H1 (cell line): Measurements from ENCODE around the gene AHRR. TPM values are rescaled to one million over a fixed set of nuclear protein-coding genes. Genes with fewer than 3 reads are reported as not detected.

Experiments
- CTCF ChIA-PET: fragments of 300-600 bp; sonication (Branson Sonifier 250); formaldehyde crosslinking; loops from one replicate; lab custom pipeline; 2021; ENCODE audit not compliant: partially characterized antibody; lab: Charles Lee
- POLR2A ChIA-PET: fragments of 300-600 bp; sonication (Branson Sonifier 250); formaldehyde crosslinking; loops from one replicate; lab custom pipeline; 2021; ENCODE audit warnings: inconsistent platforms; ENCODE audit not compliant: partially characterized antibody; lab: Charles Lee
- DNase-seq, 2 experiments: peaks; one replicate each; pipeline versions ENCODE4 v3.0.0 to v3.0.0-alpha.2; 2010 to 2022; ENCODE audit warnings: low spot score in 2 of 2, low read depth in 1 of 2, mixed read lengths in 1 of 2
- FAIRE-seq: peaks from 2 replicates; lab custom pipeline; 2011; peaks lifted over from hg19 to GRCh38; lab: Jason Lieb, UNC
- H2AFZ ChIP-seq: 2 replicates; pipeline ENCODE4 v1.8.1; 2012; ENCODE audit warnings: low read length, inconsistent platforms
- H2AK5ac ChIP-seq: 2 replicates; pipeline ENCODE4 v1.6.1; 2013; ENCODE audit warnings: low read depth, low read length
- H2BK120ac ChIP-seq: replicated peaks from 2 replicates; pipeline ENCODE3; 2013; ENCODE audit warnings: low read depth, low read length, inconsistent platforms
- H2BK12ac ChIP-seq: 2 replicates; pipeline ENCODE4 v1.6.1; 2013; ENCODE audit warnings: low read depth, low read length
- H2BK15ac ChIP-seq: 2 replicates; pipeline ENCODE4 v1.6.1; 2013; ENCODE audit warnings: low read length
- H2BK20ac ChIP-seq: 2 replicates; pipeline ENCODE4 v1.6.1; 2013; ENCODE audit warnings: low read length
- H2BK5ac ChIP-seq: 2 replicates; pipeline ENCODE4 v1.6.1; 2013; ENCODE audit warnings: low read depth, low read length
- H3K14ac ChIP-seq: 2 replicates; pipeline ENCODE4 v1.6.1; 2013; ENCODE audit warnings: inconsistent platforms; ENCODE audit not compliant: insufficient read length
- H3K18ac ChIP-seq: 2 replicates; pipeline ENCODE4 v1.6.1; 2013; ENCODE audit warnings: low read length; ENCODE audit errors: extremely low read depth
- H3K23ac ChIP-seq: 2 replicates; pipeline ENCODE4 v1.6.1; 2013; ENCODE audit warnings: inconsistent platforms; ENCODE audit not compliant: insufficient read length
- H3K23me2 ChIP-seq: 2 replicates; pipeline ENCODE4 v1.6.1; 2013; ENCODE audit warnings: low read depth, low read length
- H3K27ac ChIP-seq: 2 replicates; pipeline ENCODE4 v1.6.1; 2011; ENCODE audit warnings: low read depth, low read length, inconsistent platforms
- H3K27me3 ChIP-seq, 4 experiments: replicated peaks in 1 of 4; 1 replicate in 1 of 4; 2 replicates in 3 of 4; pipeline versions ENCODE4 v1.6.1 to v1.8.1; 2011 to 2013; ENCODE audit warnings: low read length in 3 of 4, mild to moderate bottlenecking in 3 of 4, inconsistent platforms in 2 of 4, mixed read lengths in 2 of 4, moderate library complexity in 1 of 4; ENCODE audit not compliant: control insufficient read depth in 3 of 4, insufficient read depth in 3 of 4; ENCODE audit errors: extremely low read depth in 1 of 4
- H3K36me3 ChIP-seq, 4 experiments: 2 replicates each; pipeline versions ENCODE4 v1.6.1 to v1.8.1; 2011 to 2013; ENCODE audit warnings: mild to moderate bottlenecking in 4 of 4, low read length in 3 of 4, moderate library complexity in 2 of 4, control low read depth in 1 of 4, inconsistent platforms in 1 of 4; ENCODE audit not compliant: insufficient read depth in 4 of 4, control insufficient read depth in 2 of 4
- H3K4ac ChIP-seq: replicated peaks from 2 replicates; pipeline ENCODE3; 2013; ENCODE audit warnings: low read length, low read depth, mixed read lengths, inconsistent platforms; ENCODE audit not compliant: insufficient read length
- H3K4me1 ChIP-seq, 4 experiments: replicated peaks in 1 of 4; 1 replicate in 1 of 4; 2 replicates in 3 of 4; pipeline versions ENCODE4 v1.6.1 to v1.8.1; 2011 to 2013; ENCODE audit warnings: low read length in 3 of 4, inconsistent platforms in 2 of 4, mixed read lengths in 1 of 4; ENCODE audit not compliant: insufficient read depth in 4 of 4, control insufficient read depth in 3 of 4
- H3K4me2 ChIP-seq, 2 experiments: 2 replicates each; pipeline versions ENCODE4 v1.6.1 to v1.8.1; 2011 to 2013; ENCODE audit warnings: low read depth in 2 of 2, low read length in 2 of 2, control low read depth in 1 of 2, inconsistent platforms in 1 of 2, mild to moderate bottlenecking in 1 of 2; ENCODE audit not compliant: insufficient read depth in 1 of 2
- H3K4me3 ChIP-seq, 4 experiments: fragments of 200-600, 300-600 bp in 1 of 4; sonication (generic), shearing (Covaris generic), sonication (Bioruptor Twin) in 1 of 4; 2 replicates each; pipeline versions ENCODE4 v1.5.1 to v1.8.1; 2011 to 2016; ENCODE audit warnings: low read length in 4 of 4, low read depth in 3 of 4, control low read depth in 2 of 4, inconsistent platforms in 2 of 4, mild to moderate bottlenecking in 2 of 4, mixed read lengths in 1 of 4, moderate library complexity in 1 of 4; ENCODE audit not compliant: insufficient read depth in 2 of 4; ENCODE audit errors: extremely low read depth in 1 of 4
- H3K56ac ChIP-seq: replicated peaks from 2 replicates; pipeline ENCODE3; 2013; ENCODE audit warnings: low read depth, mild to moderate bottlenecking, mixed read lengths, low read length, inconsistent platforms; ENCODE audit not compliant: insufficient read length
- H3K79me1 ChIP-seq: 2 replicates; pipeline ENCODE4 v1.6.1; 2013; ENCODE audit warnings: low read depth, low read length, control low read depth
- H3K79me2 ChIP-seq, 2 experiments: 2 replicates each; pipeline versions ENCODE4 v1.6.1 to v1.8.1; 2012 to 2013; ENCODE audit warnings: low read length in 2 of 2, mild to moderate bottlenecking in 2 of 2, inconsistent platforms in 1 of 2; ENCODE audit not compliant: insufficient read depth in 2 of 2, control insufficient read depth in 1 of 2
- H3K9ac ChIP-seq, 4 experiments: replicated peaks in 1 of 4; 1 replicate in 1 of 4; 2 replicates in 3 of 4; pipeline versions ENCODE4 v1.6.1 to v1.8.1; 2011 to 2013; ENCODE audit warnings: low read depth in 3 of 4, low read length in 3 of 4, control low read depth in 2 of 4, mild to moderate bottlenecking in 2 of 4, moderate library complexity in 2 of 4, inconsistent platforms in 1 of 4; ENCODE audit errors: extremely low read depth in 1 of 4
- H3K9me3 ChIP-seq, 2 experiments: 2 replicates each; pipeline versions ENCODE4 v1.6.1 to v1.8.1; 2012 to 2013; ENCODE audit warnings: mild to moderate bottlenecking in 2 of 2, moderate library complexity in 2 of 2, control low read depth in 1 of 2, inconsistent platforms in 1 of 2, low read depth in 1 of 2, low read length in 1 of 2, mixed read lengths in 1 of 2; ENCODE audit not compliant: insufficient read depth in 2 of 2
- H4K20me1 ChIP-seq, 2 experiments: replicated peaks in 1 of 2; 2 replicates each; pipeline versions ENCODE3 to v1.8.1; 2011 to 2013; ENCODE audit warnings: inconsistent platforms in 2 of 2, low read length in 2 of 2, mild to moderate bottlenecking in 1 of 2; ENCODE audit not compliant: insufficient read depth in 2 of 2, control insufficient read depth in 1 of 2
- H4K5ac ChIP-seq: 2 replicates; pipeline ENCODE4 v1.6.1; 2013; ENCODE audit warnings: low read length, low read depth, mixed read lengths, inconsistent platforms; ENCODE audit not compliant: insufficient read length
- H4K8ac ChIP-seq: 2 replicates; pipeline ENCODE4 v1.8.0; 2013; ENCODE audit warnings: mild to moderate bottlenecking, moderate library complexity, low read length, inconsistent platforms; ENCODE audit not compliant: insufficient read depth; ENCODE audit errors: extremely low read depth
- H4K91ac ChIP-seq: replicated peaks from 2 replicates; pipeline ENCODE3; 2013; ENCODE audit warnings: low read length, mixed read lengths, inconsistent platforms; ENCODE audit not compliant: insufficient read length
- EGR1 ChIP-seq: IDR thresholded peaks from 2 replicates; pipeline ENCODE4 v1.6.1; 2011; ENCODE audit warnings: low read depth, low read length, borderline replicate concordance
- FOSL1 ChIP-seq: IDR thresholded peaks from 2 replicates; pipeline ENCODE4 v1.6.1; 2011; ENCODE audit warnings: mild to moderate bottlenecking, low read depth, low read length, moderate library complexity; ENCODE audit not compliant: insufficient read depth
- JUN ChIP-seq: IDR thresholded peaks from 2 replicates; pipeline ENCODE4 v1.6.1; 2011; ENCODE audit warnings: low read depth, mild to moderate bottlenecking, improper control_type of control experiment, low read length
- KDM1A ChIP-seq: fragments of 200-600, 300-600 bp; sonication (generic); IDR thresholded peaks from 2 replicates; pipeline ENCODE4 v1.7.1; 2016; ENCODE audit warnings: mild to moderate bottlenecking, low read length, borderline replicate concordance
- NRF1 ChIP-seq: IDR thresholded peaks from 2 replicates; pipeline ENCODE4 v1.6.1; 2011; ENCODE audit warnings: mild to moderate bottlenecking, low read depth, low read length, improper control_type of control experiment
- PHF8 ChIP-seq: fragments of 200-600 bp; sonication (generic); conservative IDR thresholded peaks from 2 replicates; pipeline ENCODE4 v1.7.1; 2012; ENCODE audit warnings: low read depth, mild to moderate bottlenecking, inconsistent platforms, low read length, moderate library complexity
- RNF2 ChIP-seq: fragments of 200-900, 300-1000 bp; sonication (generic); IDR thresholded peaks from 2 replicates; pipeline ENCODE4 v1.7.1; 2016; ENCODE audit warnings: borderline replicate concordance, low read depth, mild to moderate bottlenecking, antibody characterized with exemption, low read length; ENCODE audit not compliant: poor library complexity, severe bottlenecking; ENCODE audit errors: missing control alignments
- SP2 ChIP-seq: IDR thresholded peaks from 2 replicates; pipeline ENCODE4 v1.6.1; 2012; ENCODE audit warnings: mild to moderate bottlenecking, low read length, inconsistent platforms
- TCF12 ChIP-seq: IDR thresholded peaks from 2 replicates; pipeline ENCODE4 v1.6.1; 2011; ENCODE audit warnings: low read depth, mild to moderate bottlenecking, low read length
- WGBS, 2 experiments: shearing (Covaris generic) in 1 of 2; methylation state at CpG; one replicate each; pipeline versions ENCODE4 v1.1.6 to v1.1.7; 2013 to 2015; ENCODE audit warnings: low lambda C conversion rate in 2 of 2, mixed read lengths in 2 of 2, inconsistent platforms in 1 of 2, low coverage in 1 of 2, missing lambda C conversion rate in 1 of 2; ENCODE audit not compliant: insufficient replicate concordance in 2 of 2, insufficient coverage in 1 of 2, insufficient read length in 1 of 2; ENCODE audit errors: extremely low coverage in 1 of 2, missing lambda C conversion rate in 1 of 2; 5-methylcytosine and 5-hydroxymethylcytosine counted together
- polyA plus RNA-seq, 7 experiments: library from polyadenylated mRNA; depleted of rRNA in 3 of 7; stranded (reverse) in 5 of 7; unstranded in 2 of 7; fragments of >200 nt in 5 of 7; fragments of 200-250 nt in 2 of 7; gene quantifications; 1 replicate in 5 of 7; 2 replicates in 1 of 7; 4 replicates in 1 of 7; pipeline versions ENCODE4 v1.2.1 to v1.2.3, GENCODE V29; 2011 to 2013; ENCODE audit warnings: missing spikeins in 2 of 7, mixed read lengths in 2 of 7
- total RNA-seq: library from RNA; stranded (reverse); fragmentation: NEBNext Ultra II Directional; extraction: Animal tissue kit (Norgen Biotek cat#: 25700); gene quantifications from 2 replicates; pipeline ENCODE4 v1.2.1, GENCODE V29; 2021

AHRR gene
- total and polyA plus RNA-seq, 2 of the 8 experiments (the other 6 are each of a cell fraction or from before 2014, with no cell fraction given) = 0.41 to 0.80 TPM

DNA sequence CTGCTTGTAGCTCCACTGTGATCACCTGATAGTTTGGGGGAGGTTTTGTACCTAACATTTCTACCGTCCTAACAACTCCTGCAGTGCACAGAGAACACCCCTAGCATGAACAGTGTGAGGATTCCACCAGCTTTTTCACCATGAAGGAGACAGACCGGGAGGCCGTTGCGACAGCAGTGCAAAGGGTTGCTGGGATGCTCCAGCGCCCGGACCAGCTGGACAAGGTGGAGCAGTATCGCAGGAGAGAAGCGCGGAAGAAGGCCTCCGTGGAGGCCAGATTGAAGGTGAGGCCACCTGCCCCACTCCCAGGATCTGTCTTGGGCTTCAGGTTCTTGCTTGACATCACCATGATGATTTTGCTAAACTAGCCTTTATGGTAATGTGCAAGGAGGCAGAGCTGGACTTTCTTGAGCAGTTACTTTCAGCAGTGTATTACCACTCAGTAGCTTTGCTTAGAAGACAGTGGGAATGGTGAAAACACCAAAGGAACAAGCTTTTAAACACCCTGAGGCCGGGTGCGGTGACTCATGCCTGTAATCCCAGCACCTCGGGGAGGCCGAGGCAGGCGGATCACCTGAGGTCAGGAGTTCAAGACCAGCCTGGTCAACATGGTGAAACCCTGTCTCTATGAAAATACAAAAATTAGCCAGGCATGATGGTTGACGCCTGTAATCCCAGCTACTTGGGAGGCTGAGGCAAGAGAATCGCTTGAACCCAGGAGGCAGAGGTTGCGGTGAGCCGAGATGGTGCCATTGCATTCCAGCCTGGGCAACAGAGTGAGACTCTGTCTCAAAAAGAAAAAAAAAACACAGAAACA lies 124.8 kb downstream of the AHRR start:
- POLR2A ChIA-PET = interaction anchor here (0.9 to 1.9 kb wide), 5 partner anchors 9 to 69 kb away, joined by 3 to 6 read pairs (median 4); no protein-coding TSS in a partner anchor
- H3K9ac ChIP-seq = no peak overlapping the region
- no peak for FAIRE-seq
- CTCF ChIA-PET = interaction anchor here (0.6 to 3.0 kb wide), 41 partner anchors 9 to 334 kb away, joined by 3 to 17 read pairs (median 4); no protein-coding TSS in a partner anchor
- no peak overlapping the region for H3K18ac ChIP-seq
- H4K20me1 ChIP-seq = peaks cover 2 to 13% of the 10 kb centered on the region in 2 experiments
- no peak overlapping the region for H2BK120ac ChIP-seq
- no peak overlapping the region for H2BK12ac ChIP-seq
- no peak for TF ChIP-seq JUN
- TF ChIP-seq SP2 = no peak
- no peak for TF ChIP-seq TCF12
- no peak for TF ChIP-seq EGR1
- TF ChIP-seq PHF8 = no peak
- TF ChIP-seq KDM1A = no peak
- TF ChIP-seq RNF2 = no peak
- no peak for TF ChIP-seq FOSL1
- no peak for TF ChIP-seq NRF1
- H3K79me2 ChIP-seq = peaks cover 0 to 8% of the 10 kb centered on the region in 2 experiments; a peak in 1 of 4 replicates
- no peak overlapping the region for H2BK5ac ChIP-seq
- peaks cover 13% of the 10 kb centered on the region; the same call in 1 of the 2 replicates for H3K23me2 ChIP-seq
- H3K4me2 ChIP-seq = no peak overlapping the region
- no peak overlapping the region for H3K23ac ChIP-seq
- H2AFZ ChIP-seq = no peak overlapping the region
- peaks cover 13 to 35% (median 19%) of the 10 kb centered on the region in 4 experiments for H3K36me3 ChIP-seq
- H4K5ac ChIP-seq = no peak overlapping the region
- H3K9me3 ChIP-seq = no peaks in the 10 kb centered on the region
- H3K4me1 ChIP-seq = peaks cover 0 to 12% (median 8%) of the 10 kb centered on the region in 4 experiments; a peak in 5 of 7 replicates
- no peak overlapping the region for H2AK5ac ChIP-seq
- H3K14ac ChIP-seq = no peak overlapping the region
- H3K4ac ChIP-seq = no peak overlapping the region
- H3K56ac ChIP-seq = no peak overlapping the region
- 94% methylated on average over 16 of the region's 19 CpGs; no CpG with 5 or more reads in 1 of the 2 experiments for WGBS, 2 experiments
- no peak overlapping the region for H4K91ac ChIP-seq
- H3K27me3 ChIP-seq = peaks cover 0 to 4% (median 0%) of the 10 kb centered on the region in 4 experiments; a peak in 2 of 7 replicates
- H4K8ac ChIP-seq = no peak overlapping the region
- no peak overlapping the region for H2BK20ac ChIP-seq
- no peak overlapping the region for H3K27ac ChIP-seq
- no peak overlapping the region for H2BK15ac ChIP-seq
- no peak for DNase-seq
- H3K79me1 ChIP-seq = peaks cover 9% of the 10 kb centered on the region; the same call in 1 of the 2 replicates
- H3K4me3 ChIP-seq = no peak overlapping the region
